Globus pallidus (tissue), 1 donor: ENCODE results near the gene LRRC15.

Experiments
- DNase-seq: peaks from one replicate; pipeline ENCODE4 v3.0.0-alpha.2; 2015; ENCODE audit warnings: low spot score

The LRRC15 gene

DNA sequence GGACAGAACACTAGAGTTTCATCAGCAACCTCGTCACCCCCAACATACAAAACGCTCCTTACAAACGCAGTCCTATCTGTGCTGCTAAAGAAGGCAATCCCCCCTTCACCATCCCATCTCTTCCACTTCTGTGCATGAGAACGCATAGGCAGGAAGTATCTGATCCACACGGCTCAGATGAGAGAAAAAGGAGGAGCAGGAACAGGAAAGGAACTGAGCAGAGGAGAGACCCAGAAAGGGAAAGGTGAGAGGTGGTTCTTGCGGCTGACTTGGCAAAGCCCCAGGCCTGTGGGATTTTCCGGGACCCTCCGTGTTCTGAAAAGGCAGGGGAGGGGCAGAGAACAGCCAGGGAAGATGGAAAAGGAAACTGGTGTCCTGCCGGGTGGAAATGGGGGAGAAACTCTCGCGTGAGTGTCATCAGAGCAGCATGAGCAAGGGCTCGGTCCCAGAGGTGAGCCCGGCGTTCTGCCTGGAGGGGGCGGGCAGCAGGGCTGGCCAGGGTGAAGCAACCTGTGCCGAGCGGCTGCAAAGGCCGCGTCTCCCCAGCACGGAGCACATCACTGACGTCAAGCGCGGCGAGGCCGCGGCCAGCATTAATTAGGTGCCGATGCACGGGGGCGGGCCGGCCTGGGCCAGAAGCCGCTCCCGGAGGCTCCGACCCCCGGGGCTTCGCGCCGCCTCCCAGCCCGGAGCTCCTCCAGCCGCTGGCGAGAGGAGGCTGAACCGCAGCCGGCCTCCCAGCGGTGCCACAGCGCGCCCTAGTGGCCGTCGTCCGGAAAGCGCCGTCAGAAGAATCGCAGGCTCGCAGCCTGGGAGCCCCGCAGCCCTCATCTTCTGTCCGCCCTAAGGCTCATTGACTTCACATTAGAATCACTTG is 54.2 kb downstream of the LRRC15 start:
- DNase-seq: peak; percentile 74

GRCh38 chr3:194314388-194315068 is 55.0 kb downstream of the LRRC15 start:
- DNase-seq: no peak

DNA sequence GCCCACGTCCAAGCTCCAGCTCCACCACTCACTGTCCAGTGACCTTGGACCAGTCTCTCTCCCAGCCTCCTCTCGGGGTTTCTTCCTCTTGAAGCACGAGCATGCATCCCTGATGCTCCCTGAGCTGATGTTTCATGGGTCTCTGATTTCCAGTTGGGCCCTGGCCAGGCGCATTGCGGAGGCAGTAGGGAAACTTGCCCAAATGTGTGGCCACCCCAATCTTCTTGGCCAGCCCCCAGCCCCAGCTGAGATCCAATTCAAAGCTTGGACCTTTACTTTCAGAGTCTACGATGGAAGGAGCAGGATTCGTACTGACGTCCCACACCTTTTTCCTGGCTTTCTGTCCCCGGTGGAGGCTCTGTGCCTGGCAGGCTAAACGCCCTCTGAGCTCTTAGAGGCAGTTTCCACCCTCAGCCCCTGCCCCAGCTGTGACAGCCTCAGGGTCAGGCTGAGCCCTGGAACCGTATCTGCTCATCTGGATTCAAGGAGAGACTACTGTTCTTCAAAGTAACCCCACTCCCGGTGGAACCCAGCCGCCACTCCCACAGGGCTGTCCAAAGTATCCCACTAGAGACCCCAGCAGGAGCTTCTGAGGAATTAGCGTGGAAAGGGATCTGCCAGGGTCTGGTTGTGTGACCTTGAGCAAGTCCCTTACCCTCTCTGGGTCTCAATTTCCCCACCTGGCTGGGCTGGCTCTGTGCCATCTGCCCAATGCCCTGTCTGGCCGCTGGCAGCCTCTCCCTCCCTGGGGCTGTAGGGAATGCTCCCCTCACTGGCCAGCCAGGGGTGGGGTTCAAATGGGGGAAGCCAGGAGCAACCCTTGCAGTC is 55.8 kb downstream of the LRRC15 start:
- DNase-seq: no peak

DNA sequence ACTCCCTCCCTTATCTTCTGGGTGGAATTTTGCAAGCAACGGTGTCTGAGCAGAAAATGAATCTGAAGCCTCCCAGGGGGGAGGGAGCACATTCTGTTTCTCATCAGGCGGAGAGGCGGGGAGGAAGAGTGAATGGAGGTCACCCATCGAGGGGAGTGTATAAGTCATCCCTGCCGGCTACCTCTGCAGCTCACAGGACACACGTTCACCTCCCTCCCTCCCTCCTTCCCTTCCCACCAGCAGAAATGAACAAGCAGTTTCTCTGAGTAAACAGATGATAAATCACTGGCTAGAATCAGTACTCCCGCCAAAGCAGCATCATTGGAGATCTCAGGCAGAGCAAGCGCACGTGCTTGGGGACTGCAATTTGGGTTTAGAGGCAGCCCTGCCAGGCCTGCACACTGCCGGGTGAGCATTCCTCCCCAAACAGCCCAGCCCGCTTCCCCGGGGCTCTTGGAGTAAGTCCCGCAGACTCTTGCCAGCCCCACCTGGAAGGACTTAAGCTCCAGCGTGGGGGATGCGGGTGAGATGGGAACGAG is 56.7 kb downstream of the LRRC15 start:
- no peak for DNase-seq

GRCh38 chr3:194312186-194312742 is 57.3 kb downstream of the LRRC15 start:
- no peak for DNase-seq

GRCh38 chr3:194311000-194311399 is 58.5 kb downstream of the LRRC15 start:
- DNase-seq: no peak

GRCh38 chr3:194310060-194310835 is 59.3 kb downstream of the LRRC15 start:
- no peak for DNase-seq

DNA sequence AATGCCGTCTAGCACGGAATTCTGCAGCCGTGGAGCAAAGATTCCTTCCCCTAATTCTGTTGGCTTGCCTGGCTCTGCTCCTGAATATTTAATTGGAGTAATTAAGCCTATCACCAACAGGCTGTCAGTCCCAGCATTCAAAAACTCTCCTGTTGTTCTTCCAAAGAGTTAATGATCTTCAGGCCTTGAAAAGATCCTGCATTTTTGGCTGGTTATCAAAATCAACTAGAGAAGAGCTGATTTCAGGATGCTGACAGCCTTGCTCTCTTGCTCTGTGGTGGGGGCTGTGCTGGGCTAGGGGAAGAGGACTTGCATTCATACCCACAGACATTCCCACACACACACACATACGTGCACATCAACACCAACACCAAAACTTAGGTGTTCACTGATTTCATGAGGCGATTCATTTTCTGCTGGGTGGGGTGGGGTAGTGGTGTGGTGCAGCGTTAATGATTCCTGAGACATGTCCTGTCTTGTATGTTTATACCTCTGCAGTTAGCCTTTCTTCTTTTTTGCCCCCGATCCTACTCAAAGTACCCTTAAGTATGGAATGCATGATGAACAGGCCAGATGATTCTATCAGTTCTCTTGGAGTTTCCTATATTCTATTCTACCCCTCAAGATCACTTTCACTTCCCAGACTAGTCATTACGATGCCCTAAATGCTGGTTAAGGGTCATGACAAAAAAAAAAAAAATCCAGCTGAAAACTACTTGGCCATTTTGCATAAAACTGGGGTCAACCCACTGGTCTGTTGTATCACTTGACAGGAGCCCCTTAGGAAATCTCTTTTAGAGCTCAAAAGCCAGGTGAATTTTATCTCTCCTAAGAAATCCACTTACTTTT is 60.7 kb downstream of the LRRC15 start:
- DNase-seq: no peak

GRCh38 chr3:194307849-194308248 is 61.7 kb downstream of the LRRC15 start:
- DNase-seq: no peak

- no peak for DNase-seq
Observed at GRCh38 chr3:194306771-194307640, 62.5 kb downstream of the LRRC15 start.

GRCh38 chr3:194306109-194306686 is 63.3 kb downstream of the LRRC15 start:
- no peak for DNase-seq

- no peak for DNase-seq
Observed at GRCh38 chr3:194305356-194306108, 64.0 kb downstream of the LRRC15 start.
